BE2C (cell line): ENCODE measurements around the gene MEF2C.

Experiments used
- DNase-seq: peaks from one replicate; pipeline ENCODE4 v3.0.0-alpha.2; 2020
- H3K27me3 ChIP-seq: fragments of 250-450 bp; sonication (Bioruptor Pico); 2 replicates; pipeline ENCODE4 v1.5.1; 2020; ENCODE audit warnings: mild to moderate bottlenecking
- H3K36me3 ChIP-seq: fragments of 250-450 bp; sonication (Bioruptor Pico); 2 replicates; pipeline ENCODE4 v1.5.1; 2020; ENCODE audit warnings: mild to moderate bottlenecking
- H3K4me1 ChIP-seq: fragments of 250-450 bp; sonication (Bioruptor Pico); 2 replicates; pipeline ENCODE4 v1.5.1; 2020
- H3K4me3 ChIP-seq: 2 replicates; pipeline ENCODE4 v1.5.1; 2011; ENCODE audit warnings: low read depth, low read length
- H3K9me3 ChIP-seq: fragments of 250-450 bp; sonication (Bioruptor Pico); 2 replicates; pipeline ENCODE4 v1.5.1; 2020
- CTCF ChIP-seq: IDR thresholded peaks from 2 replicates; pipeline ENCODE4 v1.5.1; 2012; ENCODE audit warnings: mild to moderate bottlenecking, low read depth, low read length

MEF2C gene

GRCh38 chr5:88895681-88896501, 12.9 kb upstream of the MEF2C start:
- Histone ChIP-seq H3K4me3 (no peak overlapping the region), H3K4me1 (no peaks in the 10 kb centered on the region), H3K9me3 (no peaks in the 10 kb centered on the region), H3K36me3 (no peaks in the 10 kb centered on the region), H3K27me3 (peaks cover 6% of the 10 kb centered on the region)
- no peak for TF ChIP-seq CTCF
- DNase-seq: no peak

- Histone ChIP-seq H3K4me1 (no peaks in the 10 kb centered on the region), H3K4me3 (no peak overlapping the region), H3K27me3 (peaks cover 37% of the 10 kb centered on the region), H3K36me3 (no peaks in the 10 kb centered on the region), H3K9me3 (no peaks in the 10 kb centered on the region)
- no peak for DNase-seq
- no peak for TF ChIP-seq CTCF
Observed at GRCh38 chr5:88892669-88893068, 9.7 kb upstream of the MEF2C start.

- Histone ChIP-seq H3K27me3 (peaks cover 55% of the 10 kb centered on the region), H3K36me3 (no peaks in the 10 kb centered on the region), H3K9me3 (no peaks in the 10 kb centered on the region), H3K4me1 (no peaks in the 10 kb centered on the region), H3K4me3 (no peak overlapping the region)
- DNase-seq: no peak
- TF ChIP-seq CTCF: no peak
Observed at GRCh38 chr5:88890070-88890781, 7.2 kb upstream of the MEF2C start.

- no peak for TF ChIP-seq CTCF
- H3K4me3 ChIP-seq: no peak overlapping the region
- no peaks in the 10 kb centered on the region for H3K9me3 ChIP-seq
- no peaks in the 10 kb centered on the region for H3K4me1 ChIP-seq
- no peak for DNase-seq
- peaks cover 62% of the 10 kb centered on the region for H3K27me3 ChIP-seq
- no peaks in the 10 kb centered on the region for H3K36me3 ChIP-seq
Observed at GRCh38 chr5:88889189-88890069, 6.4 kb upstream of the MEF2C start.

GRCh38 chr5:88888848-88889188, 5.8 kb upstream of the MEF2C start:
- H3K27me3 ChIP-seq: peaks cover 64% of the 10 kb centered on the region
- no peaks in the 10 kb centered on the region for H3K4me1 ChIP-seq
- H3K36me3 ChIP-seq: no peaks in the 10 kb centered on the region
- TF ChIP-seq CTCF: no peak
- H3K9me3 ChIP-seq: no peaks in the 10 kb centered on the region
- DNase-seq: no peak
- no peak overlapping the region for H3K4me3 ChIP-seq
